ENCODE measurements around the gene SCCPDH. TPM values are rescaled to one million over a fixed set of nuclear protein-coding genes. Genes with fewer than 3 reads are reported as not detected.

The SCCPDH gene
- total RNA-seq, 1 donor from 2014 or later, result 19.5 TPM

- no peak for DNase-seq (ENCODE audit: low spot score)
- no peak overlapping the region for H3K27ac Mint-ChIP-seq (ENCODE audit: unreplicated experiment)
Observed at GRCh38 chr1:246795906-246796694, 71.9 kb downstream of the SCCPDH start.

GRCh38 chr1:246797157-246797556 is 72.9 kb downstream of the SCCPDH start:
- peaks cover 6% of the 10 kb centered on the region for H3K4me1 Mint-ChIP-seq (ENCODE audit: unreplicated experiment)
- no peaks in the 10 kb centered on the region for H3K36me3 Mint-ChIP-seq (ENCODE audit: low read depth, unreplicated experiment)
- no peak overlapping the region for H3K4me3 Mint-ChIP-seq (ENCODE audit: unreplicated experiment)
- TF ChIP-seq CTCF (IDR thresholded peaks at IDR 0.05; ENCODE audit: unreplicated experiment), result no peak
- DNase-seq (ENCODE audit: low spot score), result no peak
- H3K27ac Mint-ChIP-seq (ENCODE audit: unreplicated experiment), result no peak overlapping the region
- no peaks in the 10 kb centered on the region for H3K9me3 Mint-ChIP-seq (ENCODE audit: unreplicated experiment)
- peaks cover 13% of the 10 kb centered on the region for H3K27me3 Mint-ChIP-seq (ENCODE audit: unreplicated experiment)

More at GRCh38 chr1:246795906-246796694, 71.9 kb downstream of the SCCPDH start:
- Mint-ChIP-seq H3K4me1 (ENCODE audit: unreplicated experiment) (peaks cover 6% of the 10 kb centered on the region), H3K27me3 (ENCODE audit: unreplicated experiment) (peaks cover 19% of the 10 kb centered on the region), H3K4me3 (ENCODE audit: unreplicated experiment) (no peak overlapping the region), H3K9me3 (ENCODE audit: unreplicated experiment) (no peaks in the 10 kb centered on the region), H3K36me3 (ENCODE audit: low read depth, unreplicated experiment) (no peaks in the 10 kb centered on the region)
- no peak for TF ChIP-seq CTCF (IDR thresholded peaks at IDR 0.05; ENCODE audit: unreplicated experiment)

- DNase-seq (ENCODE audit: low spot score), result no peak
- Mint-ChIP-seq H3K36me3 (ENCODE audit: low read depth, unreplicated experiment) (no peaks in the 10 kb centered on the region), H3K27me3 (ENCODE audit: unreplicated experiment) (peaks cover 13% of the 10 kb centered on the region), H3K4me3 (ENCODE audit: unreplicated experiment) (no peak overlapping the region), H3K27ac (ENCODE audit: unreplicated experiment) (no peak overlapping the region), H3K4me1 (ENCODE audit: unreplicated experiment) (peaks cover 6% of the 10 kb centered on the region), H3K9me3 (ENCODE audit: unreplicated experiment) (no peaks in the 10 kb centered on the region)
- no peak for TF ChIP-seq CTCF (IDR thresholded peaks at IDR 0.05; ENCODE audit: unreplicated experiment)
Observed at GRCh38 chr1:246797597-246797996, 73.4 kb downstream of the SCCPDH start.

GRCh38 chr1:246798107-246798506 is 73.9 kb downstream of the SCCPDH start:
- Mint-ChIP-seq H3K9me3 (ENCODE audit: unreplicated experiment) (no peaks in the 10 kb centered on the region), H3K4me1 (ENCODE audit: unreplicated experiment) (peaks cover 2% of the 10 kb centered on the region), H3K4me3 (ENCODE audit: unreplicated experiment) (no peak overlapping the region), H3K36me3 (ENCODE audit: low read depth, unreplicated experiment) (no peaks in the 10 kb centered on the region), H3K27ac (ENCODE audit: unreplicated experiment) (no peak overlapping the region), H3K27me3 (ENCODE audit: unreplicated experiment) (peaks cover 13% of the 10 kb centered on the region)
- no peak for DNase-seq (ENCODE audit: low spot score)
- TF ChIP-seq CTCF (IDR thresholded peaks at IDR 0.05; ENCODE audit: unreplicated experiment), result no peak

Measured in endothelial cell (in vitro differentiated cells).